Breast epithelium (tissue), 4 donors: ENCODE data around the gene ELAVL4. TPM values are rescaled to one million over a fixed set of nuclear protein-coding genes. Genes with fewer than 3 reads are reported as not detected.

Source experiments
- DNase-seq, 2 donors: peaks; one replicate each; pipeline ENCODE4 v3.0.0-alpha.2; 2019; ENCODE audit warnings: low spot score in 2 of 2
- H3K27ac ChIP-seq, 2 donors: fragments of 200-600 bp; sonication (generic) in 1 of 2; one replicate each; pipeline ENCODE4 v1.5.1; 2016 to 2019; ENCODE audit warnings: mild to moderate bottlenecking in 1 of 2
- H3K27me3 ChIP-seq, 2 donors: fragments of 200-600 bp; sonication (generic) in 1 of 2; one replicate each; pipeline versions ENCODE4 v1.5.1 to v1.6.0; 2017 to 2019; ENCODE audit warnings: control low read depth in 1 of 2, mild to moderate bottlenecking in 1 of 2
- H3K36me3 ChIP-seq: fragments of 200-600 bp; one replicate; pipeline ENCODE4 v1.5.1; 2019
- H3K4me1 ChIP-seq, 2 donors: fragments of 200-600 bp; sonication (generic); one replicate each; pipeline ENCODE4 v1.5.1; 2016 to 2019; ENCODE audit warnings: control low read depth in 1 of 2
- H3K4me3 ChIP-seq, 3 donors: fragments of 200-600 bp; sonication (generic); 1 replicate in 2 of 3; 2 replicates in 1 of 3; pipeline ENCODE4 v1.5.1; 2016 to 2019; ENCODE audit warnings: mild to moderate bottlenecking in 3 of 3, moderate library complexity in 2 of 3
- H3K9me3 ChIP-seq, 2 donors: fragments of 200-600 bp; sonication (generic) in 1 of 2; one replicate each; pipeline ENCODE4 v1.5.1; 2016 to 2019; ENCODE audit warnings: control low read depth in 1 of 2
- CTCF ChIP-seq, 3 donors: fragments of 450-650 bp; IDR thresholded peaks; one replicate each; pipeline ENCODE4 v1.5.1; 2016 to 2017; ENCODE audit warnings: antibody characterized with exemption in 3 of 3, mild to moderate bottlenecking in 3 of 3, moderate library complexity in 3 of 3
- POLR2A ChIP-seq: fragments of 450-650 bp; IDR thresholded peaks from one replicate; pipeline ENCODE4 v1.6.1; 2016; ENCODE audit warnings: antibody characterized with exemption, mild to moderate bottlenecking, moderate library complexity
- POLR2AphosphoS5 ChIP-seq, 3 donors: sonication (generic); formaldehyde crosslinking; IDR thresholded peaks; one replicate each; pipeline ENCODE4 v1.6.1; 2017; ENCODE audit warnings: antibody characterized with exemption in 3 of 3
- intact Hi-C: fragments of 100-400 bp; cut with DNase I; formaldehyde crosslinking; loops from one replicate; pipeline ENCODE4 v1.15.1; 2023; ENCODE audit warnings: low total_unique reads
- total RNA-seq, 3 donors: library from RNA; depleted of rRNA; stranded (reverse); fragments of >200 nt; gene quantifications; one replicate each; pipeline ENCODE4 v1.1.0, GENCODE V29; 2016

Gene ELAVL4
- total RNA-seq, 3 donors from 2014 or later: not detected

DNA sequence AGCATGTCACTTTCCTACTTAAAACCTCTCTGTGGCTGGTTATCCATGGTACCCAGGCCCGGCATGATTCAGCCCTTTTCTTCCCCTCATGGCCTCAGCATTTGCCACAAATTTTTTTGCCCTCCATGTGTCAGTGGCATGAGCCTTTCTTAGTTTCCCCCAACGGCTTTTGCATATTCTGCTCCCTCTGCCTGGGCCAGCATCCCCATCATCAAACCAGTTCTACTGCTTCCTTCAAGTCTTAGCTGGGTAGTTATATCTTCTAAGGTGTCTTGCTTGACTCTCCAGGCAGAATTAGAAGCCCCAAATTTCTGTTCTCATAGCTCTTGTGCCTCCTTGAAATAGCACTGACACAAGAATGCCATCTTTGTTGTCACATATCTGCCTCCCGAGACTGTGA is 127.9 kb downstream of the ELAVL4 start:
- Histone ChIP-seq H3K27ac (no peak overlapping the region), H3K4me1 (no peaks in the 10 kb centered on the region), H3K27me3 (no peaks in the 10 kb centered on the region), H3K4me3 (no peak overlapping the region), H3K9me3 (peaks cover 3 to 11% of the 10 kb centered on the region in 2 donors), H3K36me3 (no peaks in the 10 kb centered on the region)
- DNase-seq: no peak
- TF ChIP-seq POLR2AphosphoS5 (IDR thresholded peaks at IDR 0.05) (no peak), POLR2A (no peak), CTCF (IDR thresholded peaks at IDR 0.05) (no peak)
- intact Hi-C loops: no loop called here

GRCh38 chr1:50237056-50237455 is 128.3 kb downstream of the ELAVL4 start:
- intact Hi-C loops: no loop called here

GRCh38 chr1:50243939-50244338 is 135.2 kb downstream of the ELAVL4 start:
- DNase-seq: no peak
- Histone ChIP-seq H3K4me1 (no peaks in the 10 kb centered on the region), H3K27ac (no peak overlapping the region), H3K9me3 (no peaks in the 10 kb centered on the region), H3K4me3 (no peak overlapping the region), H3K27me3 (no peaks in the 10 kb centered on the region), H3K36me3 (no peaks in the 10 kb centered on the region)
- TF ChIP-seq POLR2AphosphoS5 (IDR thresholded peaks at IDR 0.05) (no peak), POLR2A (no peak), CTCF (IDR thresholded peaks at IDR 0.05) (no peak)
- intact Hi-C loops: no loop called here

More at GRCh38 chr1:50237056-50237455, 128.3 kb downstream of the ELAVL4 start:
- H3K36me3 ChIP-seq: no peaks in the 10 kb centered on the region
- H3K4me3 ChIP-seq: no peak overlapping the region
- H3K4me1 ChIP-seq: no peaks in the 10 kb centered on the region
- H3K9me3 ChIP-seq: peaks cover 3 to 11% of the 10 kb centered on the region in 2 donors
- DNase-seq: no peak
- no peaks in the 10 kb centered on the region for H3K27me3 ChIP-seq
- H3K27ac ChIP-seq: no peak overlapping the region
- TF ChIP-seq POLR2A: no peak
- no peak for TF ChIP-seq CTCF (IDR thresholded peaks at IDR 0.05)
- no peak for TF ChIP-seq POLR2AphosphoS5 (IDR thresholded peaks at IDR 0.05)

DNA sequence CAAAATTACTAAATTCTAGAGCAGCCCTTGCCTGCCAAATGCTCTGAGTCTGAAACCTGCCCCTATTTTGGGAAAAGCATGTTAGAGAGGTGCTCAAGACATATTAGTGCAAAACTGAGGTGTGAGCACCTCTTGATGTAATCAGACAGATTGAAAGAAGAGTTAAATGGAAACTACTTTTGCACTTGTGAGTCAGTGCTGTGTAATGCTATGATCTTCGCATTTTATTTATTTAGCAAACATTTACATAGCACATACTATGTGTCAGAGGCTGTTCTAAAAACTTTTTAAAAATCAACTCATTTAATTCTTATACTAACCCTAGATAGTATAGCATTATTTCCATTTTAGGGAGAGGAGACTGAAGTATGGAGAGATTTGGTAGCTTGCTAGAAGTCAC is 138.1 kb downstream of the ELAVL4 start:
- TF ChIP-seq CTCF (IDR thresholded peaks at IDR 0.05) (no peak), POLR2A (no peak), POLR2AphosphoS5 (IDR thresholded peaks at IDR 0.05) (no peak)
- H3K27ac ChIP-seq: no peak overlapping the region
- no peak for DNase-seq
- peaks cover 0 to 10% of the 10 kb centered on the region in 2 donors for H3K27me3 ChIP-seq
- H3K4me1 ChIP-seq: no peaks in the 10 kb centered on the region
- no peak overlapping the region for H3K4me3 ChIP-seq
- H3K36me3 ChIP-seq: no peaks in the 10 kb centered on the region
- no peaks in the 10 kb centered on the region for H3K9me3 ChIP-seq
- intact Hi-C loops: no loop called here

- no peaks in the 10 kb centered on the region for H3K36me3 ChIP-seq
- intact Hi-C loops: no loop called here
- H3K27me3 ChIP-seq: peaks cover 0 to 23% of the 10 kb centered on the region in 2 donors
- no peak for TF ChIP-seq POLR2AphosphoS5 (IDR thresholded peaks at IDR 0.05)
- no peak for TF ChIP-seq CTCF (IDR thresholded peaks at IDR 0.05)
- TF ChIP-seq POLR2A: no peak
- H3K27ac ChIP-seq: no peak overlapping the region
- H3K4me1 ChIP-seq: no peaks in the 10 kb centered on the region
- H3K9me3 ChIP-seq: no peaks in the 10 kb centered on the region
- no peak overlapping the region for H3K4me3 ChIP-seq
- DNase-seq: no peak
Measured at GRCh38 chr1:50251702-50252101, 143.0 kb downstream of the ELAVL4 start.
